GM21529 (cell line): Measurements from ENCODE around the gene BORCS6.
"Not testable (repeated sequence)": the region's sequence is repeated elsewhere in the genome, so short reads cannot be mapped to it uniquely, and the experiment has no call there.

ENCODE experiments used
- ATAC-seq: cut with Tn5 transposase; IDR thresholded peaks from one replicate; pipeline ENCODE4 v1.9.1; 2021; ENCODE audit not compliant: unreplicated experiment

Gene BORCS6

GRCh38 chr17:8175795-8176196, 14.2 kb downstream of the BORCS6 start:
- ATAC-seq = peak; percentile 8

DNA sequence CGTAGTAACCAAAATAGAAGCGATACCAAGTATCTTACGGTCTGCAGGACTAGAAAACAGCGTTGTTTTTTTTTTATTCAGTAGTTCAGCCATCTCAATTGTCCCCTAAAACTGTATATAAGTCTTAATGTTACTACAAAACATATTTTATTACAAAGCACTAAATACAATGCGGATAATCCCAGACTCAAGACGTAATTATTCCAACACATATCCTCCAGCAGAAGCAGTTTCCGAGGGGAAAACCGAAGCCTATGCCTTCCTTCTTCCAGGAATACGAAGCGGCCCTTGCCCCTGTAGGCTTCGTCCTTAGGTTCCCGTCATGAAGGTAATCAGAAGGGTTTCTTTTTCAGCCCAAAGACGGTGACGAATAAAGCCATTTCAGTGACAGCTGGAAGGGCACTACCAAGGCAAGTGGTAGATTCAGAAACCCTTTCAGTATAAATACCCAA, 16.1 kb downstream of the BORCS6 start:
- ATAC-seq = no peak

DNA sequence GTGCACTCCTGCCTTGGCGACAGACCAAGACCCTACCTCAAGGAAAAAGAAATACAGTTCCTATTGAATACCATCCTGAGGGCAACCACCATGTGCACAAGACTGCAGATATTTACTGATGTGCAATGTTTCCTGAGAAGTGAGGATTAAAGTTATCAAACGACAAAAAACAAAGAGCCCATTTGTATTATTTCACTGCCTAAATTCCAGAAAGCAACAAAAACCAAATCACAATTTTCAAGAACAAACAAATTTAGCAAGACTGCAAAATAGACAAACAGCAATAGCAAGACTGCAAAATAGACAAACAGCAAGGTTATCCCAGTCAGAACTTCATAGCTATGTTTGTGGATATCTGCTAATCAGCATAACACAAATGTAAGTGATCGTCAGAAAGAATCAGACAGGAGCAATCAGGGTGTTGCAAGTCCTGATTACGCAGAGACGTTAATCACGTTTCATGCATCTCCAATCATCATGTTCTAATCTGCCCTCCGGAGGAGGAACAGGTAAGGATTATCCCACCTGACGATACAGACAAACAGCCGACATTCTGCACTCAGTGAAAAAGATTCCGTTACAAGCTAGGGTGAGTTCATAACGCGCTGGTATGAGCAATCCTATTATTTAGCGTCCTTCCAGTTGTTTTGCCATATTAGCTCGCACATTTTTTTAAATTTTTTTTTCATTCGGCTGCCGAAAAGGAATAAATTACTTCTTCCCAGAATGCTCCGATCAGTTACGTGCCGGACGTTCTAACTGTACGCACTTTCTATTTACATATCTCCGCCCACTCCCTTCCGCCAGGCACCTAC, 16.7 kb downstream of the BORCS6 start:
- ATAC-seq = peak; percentile 60

GRCh38 chr17:8170186-8170585, 19.8 kb downstream of the BORCS6 start:
- not testable (repeated sequence) for ATAC-seq

- no peak for ATAC-seq
These were observed 22.5 kb downstream of the BORCS6 start for GRCh38 chr17:8167526-8167925.

DNA sequence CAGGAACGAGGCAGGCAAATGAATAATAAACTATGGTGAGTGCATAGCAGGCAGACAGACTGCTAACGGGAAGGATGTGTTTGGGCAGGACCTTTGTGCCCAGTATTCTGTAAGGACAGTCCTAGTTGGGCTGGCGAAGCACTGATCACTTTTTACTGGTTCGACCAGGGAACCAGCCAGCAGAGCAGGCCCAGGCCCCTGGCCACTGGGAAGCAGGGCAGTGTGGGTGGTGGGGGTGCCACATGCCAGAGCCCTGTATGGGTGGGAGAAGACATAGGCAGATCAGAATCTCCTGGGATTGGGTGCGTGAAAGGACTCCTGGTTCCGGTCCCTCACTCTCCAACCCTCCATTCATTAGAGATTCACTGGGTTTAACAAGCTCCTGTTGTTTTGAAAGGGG, 23.2 kb downstream of the BORCS6 start:
- no peak for ATAC-seq

DNA sequence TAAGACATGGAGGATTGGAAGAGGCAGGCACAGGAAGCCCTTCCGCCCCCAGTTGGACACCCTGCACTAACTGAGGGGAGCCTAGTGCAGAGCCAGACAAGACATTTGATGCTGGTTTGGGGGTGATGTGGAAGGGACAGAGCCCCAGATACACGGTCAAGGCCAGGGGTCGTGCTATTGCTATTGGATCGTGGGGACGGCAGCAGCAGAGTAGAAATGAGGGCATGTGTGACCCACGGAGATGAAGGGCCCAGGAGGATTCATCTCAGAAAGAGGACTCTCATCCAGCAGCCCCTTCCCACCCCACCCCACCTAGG, 25.2 kb downstream of the BORCS6 start:
- no peak for ATAC-seq

GRCh38 chr17:8163978-8164814, 25.8 kb downstream of the BORCS6 start:
- ATAC-seq = no peak

DNA sequence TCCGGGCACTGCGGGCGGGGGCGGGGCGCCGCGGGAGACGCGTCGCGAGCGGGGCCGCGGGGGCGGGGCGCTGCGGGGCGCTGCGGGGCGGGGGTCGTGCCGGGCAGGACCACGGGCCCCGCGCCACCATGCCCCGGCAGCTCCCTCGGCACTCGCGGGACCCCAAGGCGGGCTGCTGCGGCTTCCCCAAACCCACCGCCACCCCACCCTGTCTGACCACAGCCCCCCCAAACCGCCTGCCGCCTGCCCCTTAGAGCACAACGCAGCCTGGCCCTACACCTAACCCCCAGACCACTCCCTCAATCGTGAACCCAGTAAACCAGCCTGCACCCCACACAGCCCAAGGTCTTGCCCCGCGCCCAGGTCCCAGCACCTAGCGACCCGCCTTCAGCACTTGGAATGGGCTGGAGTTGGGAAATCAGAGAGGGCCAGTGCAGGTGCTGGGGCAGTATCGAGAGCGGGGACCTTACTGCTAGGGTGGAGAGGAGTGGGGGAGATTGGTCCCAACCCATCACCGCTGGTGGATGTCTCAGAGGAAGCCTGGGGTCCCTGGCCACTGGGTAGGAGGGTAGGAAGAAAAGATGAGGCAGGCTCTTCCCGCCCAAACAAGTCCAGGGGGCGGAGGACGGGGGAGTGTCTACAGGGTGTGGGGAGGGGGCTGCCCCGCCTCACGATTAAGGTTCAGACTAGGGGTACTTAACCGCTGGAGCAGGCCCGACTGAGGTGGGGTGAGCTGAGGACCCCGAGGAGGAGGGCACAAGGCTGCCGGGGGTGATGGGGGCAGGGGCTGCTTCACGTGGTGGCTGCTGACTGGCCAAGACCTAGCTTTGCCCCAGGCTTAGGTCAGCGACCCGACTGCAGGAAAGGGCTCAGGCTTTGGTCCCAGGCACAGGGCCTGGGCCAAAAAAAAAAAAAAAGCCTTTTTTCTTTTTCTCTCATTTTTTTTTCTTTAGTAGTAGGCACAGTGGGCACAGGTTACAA, 26.7 kb downstream of the BORCS6 start:
- no peak for ATAC-seq

- no peak for ATAC-seq
These were observed 27.6 kb downstream of the BORCS6 start, which contains the start of gene VAMP2 for GRCh38 chr17:8162233-8162996. Gene VAMP2 (minus strand): TSS chr17:8162948. CDS start chr17:8162879, 69 bp downstream.

DNA sequence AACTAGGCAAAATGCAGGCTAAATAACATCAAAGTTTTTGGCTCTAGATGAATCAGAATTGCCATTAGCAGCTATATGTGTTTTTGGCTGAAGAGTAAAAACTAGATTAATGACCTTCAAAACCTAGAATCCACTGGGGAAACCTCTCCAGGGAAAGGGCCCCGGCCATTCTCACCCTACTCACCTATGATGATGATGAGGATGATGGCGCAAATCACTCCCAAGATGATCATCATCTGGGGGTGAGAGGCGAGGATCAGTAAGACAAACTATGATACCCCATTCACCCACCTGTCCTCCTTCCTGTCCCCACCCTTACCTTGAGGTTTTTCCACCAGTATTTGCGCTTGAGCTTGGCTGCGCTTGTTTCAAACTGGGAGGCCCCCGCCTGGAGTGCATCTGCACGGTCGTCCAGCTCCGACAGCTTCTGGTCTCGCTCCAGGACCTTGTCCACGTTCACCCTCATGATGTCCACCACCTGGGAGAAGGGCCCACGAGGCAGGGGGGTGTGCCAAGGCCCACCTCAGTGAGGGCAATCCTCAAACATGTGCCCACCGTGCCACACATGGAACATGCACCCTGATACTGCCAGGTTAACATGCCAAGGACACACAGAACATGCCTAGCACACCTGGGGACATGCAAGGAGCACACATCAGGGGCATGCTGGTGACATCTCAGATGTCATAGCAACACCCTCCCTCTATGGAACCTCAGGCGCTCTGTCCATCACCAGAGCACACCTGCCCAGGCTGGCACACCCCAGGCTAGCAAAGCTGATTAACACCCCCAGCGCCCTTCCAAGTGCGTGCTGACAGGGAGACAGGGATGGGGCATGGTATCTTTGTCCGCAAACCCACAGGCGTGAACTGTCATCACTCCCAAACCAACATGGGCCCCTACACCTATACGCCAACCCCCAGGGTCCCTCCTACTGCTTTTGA, 28.4 kb downstream of the BORCS6 start:
- ATAC-seq = no peak

- no peak for ATAC-seq
These were observed 29.2 kb downstream of the BORCS6 start for GRCh38 chr17:8160741-8161221.

GRCh38 chr17:8160224-8160577, 29.8 kb downstream of the BORCS6 start:
- no peak for ATAC-seq

DNA sequence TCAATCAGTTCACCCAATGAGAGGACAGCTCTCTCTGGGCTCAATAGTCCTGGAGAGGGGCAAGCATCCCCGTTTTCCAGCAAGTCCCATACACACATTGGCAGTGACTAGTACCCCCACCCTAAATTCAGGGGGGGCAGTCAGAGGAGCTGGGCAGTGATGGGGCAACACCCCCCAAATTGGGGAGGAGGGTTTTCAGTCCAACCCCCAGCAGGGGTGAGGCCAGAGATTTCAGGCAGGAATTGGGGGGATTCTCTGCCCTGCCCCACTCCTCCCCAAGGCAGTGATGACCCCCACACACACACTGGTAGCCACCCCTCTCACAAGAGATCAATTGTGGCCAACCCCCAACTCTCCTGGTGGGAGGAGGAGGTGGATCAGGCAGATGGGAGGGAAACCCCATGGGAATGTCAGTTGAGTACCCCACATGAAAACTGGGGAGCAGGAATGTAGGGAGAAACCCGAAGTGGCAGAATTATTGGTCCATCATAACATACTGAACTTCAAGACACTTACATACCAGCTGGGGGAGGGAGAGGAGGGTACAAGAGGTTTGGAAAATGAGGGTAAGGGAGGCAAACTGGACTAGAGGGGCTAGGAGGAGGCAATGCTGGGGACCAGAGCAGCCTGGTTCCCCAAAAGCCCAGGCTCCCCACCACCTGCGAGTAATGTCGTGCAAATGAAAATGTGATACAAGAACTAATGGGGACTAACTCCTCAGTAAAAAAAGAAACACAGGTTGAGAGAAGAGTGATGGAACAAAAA, 30.3 kb downstream of the BORCS6 start:
- ATAC-seq = no peak

GRCh38 chr17:8159032-8159400, 31.0 kb downstream of the BORCS6 start:
- ATAC-seq = no peak

GRCh38 chr17:8158267-8159031, 31.5 kb downstream of the BORCS6 start:
- no peak for ATAC-seq

DNA sequence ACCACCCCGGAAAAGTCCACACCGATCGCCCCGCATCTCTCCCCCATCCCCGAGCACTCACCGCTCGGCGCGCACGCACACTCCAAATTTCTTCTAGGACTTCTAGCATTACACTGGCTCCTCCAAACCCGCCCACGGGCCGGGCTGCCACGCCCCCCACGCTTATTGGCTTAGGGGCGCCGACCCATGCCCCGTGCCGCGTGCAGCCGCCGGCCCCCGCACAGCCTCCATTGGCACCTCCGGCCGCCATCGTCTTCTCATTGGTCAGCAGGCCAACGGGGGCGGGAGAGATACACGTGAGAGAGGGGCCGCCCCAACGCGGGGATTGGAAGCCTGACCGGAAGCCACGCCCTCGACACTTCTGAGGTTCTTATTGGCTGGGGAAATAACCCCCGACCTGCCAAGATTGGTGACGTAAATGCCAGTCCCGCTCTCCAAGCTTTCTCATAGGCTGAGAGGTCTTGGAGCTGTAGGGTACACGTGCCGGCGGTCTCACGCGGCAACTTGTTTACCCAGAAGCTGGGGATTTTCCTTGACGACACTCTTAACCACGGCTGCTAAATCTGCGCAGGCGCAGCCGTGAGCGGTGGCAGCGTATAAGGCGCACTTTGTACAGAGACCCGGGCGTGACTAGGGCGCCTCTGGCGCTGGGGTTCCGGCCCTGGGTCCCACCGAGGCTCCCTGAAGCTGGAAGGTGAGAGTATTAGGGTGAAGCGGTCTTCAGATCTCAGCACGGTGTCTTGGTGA, 33.6 kb downstream of the BORCS6 start:
- ATAC-seq = peak; percentile 69
